Cardiac septum (tissue), 1 donor: ENCODE data around the gene MOCS1. TPM values are rescaled to one million over a fixed set of nuclear protein-coding genes. Genes with fewer than 3 reads are reported as not detected.
"Not testable (repeated sequence)": the region's sequence is repeated elsewhere in the genome, so short reads cannot be mapped to it uniquely, and the experiment has no call there.

Source experiments
- DNase-seq: peaks from one replicate; pipeline ENCODE4 v3.0.0-alpha.2; 2020; ENCODE audit warnings: low spot score
- intact Hi-C: fragments of 100-400 bp; cut with DNase I; formaldehyde crosslinking; loops from one replicate; pipeline ENCODE4 v1.14.0; 2022
- long read RNA-seq: library from polyadenylated mRNA; unstranded; transcript quantifications from one replicate; pipeline ENCODE4 v2.0.0, GENCODE V29; 2021
- total RNA-seq: library from RNA; stranded (reverse); fragmentation: NEBNext Ultra II Directional; extraction: Animal tissue kit (Norgen Biotek cat#: 25700); gene quantifications from one replicate; pipeline ENCODE4 v1.2.1, GENCODE V29; 2021
- donor health status: DM: no; HTN: no; CAD: no.

Gene MOCS1
- 22.1 TPM for total RNA-seq
- long read RNA-seq, full-length matches to known transcripts = 25 of 58 reads
- long read RNA-seq, partial matches to known transcripts = 11 of 58 reads
- long read RNA-seq, other reads (novel, unspliced or antisense) = 22 of 58 reads

DNA sequence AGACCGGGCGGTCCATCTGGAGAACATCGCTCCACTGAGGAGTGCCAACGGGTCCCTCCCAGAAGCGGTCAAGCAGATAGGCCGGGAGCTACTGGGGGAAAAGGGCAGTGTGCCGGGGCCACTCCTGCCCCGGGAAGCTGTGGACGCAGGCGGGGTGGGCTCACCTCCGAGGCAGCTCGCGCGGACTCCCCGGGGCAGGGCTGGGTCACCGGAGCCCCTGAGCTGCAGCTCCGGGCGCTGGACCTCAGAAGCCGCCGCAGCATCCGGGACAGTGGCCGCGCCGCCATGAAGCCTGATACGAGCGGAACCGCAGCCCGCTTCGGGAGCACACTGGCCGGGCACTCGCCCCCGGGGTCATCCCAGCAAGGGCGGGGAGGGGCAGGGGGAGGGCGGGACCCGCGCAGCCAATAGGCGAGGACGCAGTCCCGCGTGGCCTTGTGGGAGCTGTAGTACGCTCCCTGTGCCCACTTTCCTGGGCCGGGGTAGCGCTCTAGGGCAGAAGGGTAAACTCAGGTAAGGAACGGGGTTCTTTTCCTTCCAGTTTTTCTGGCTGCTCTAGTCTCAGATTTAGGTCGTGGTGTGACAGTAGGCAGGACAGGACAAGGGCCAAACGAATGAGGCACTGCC lies at the start of gene MOCS1:
MOCS1 (minus strand) TSS at position 332 of the 627 bp plus-strand sequence; CDS start at position 287, 45 bp downstream.
- intact Hi-C loops = no loop called here
- peak; percentile 91 for DNase-seq

DNA sequence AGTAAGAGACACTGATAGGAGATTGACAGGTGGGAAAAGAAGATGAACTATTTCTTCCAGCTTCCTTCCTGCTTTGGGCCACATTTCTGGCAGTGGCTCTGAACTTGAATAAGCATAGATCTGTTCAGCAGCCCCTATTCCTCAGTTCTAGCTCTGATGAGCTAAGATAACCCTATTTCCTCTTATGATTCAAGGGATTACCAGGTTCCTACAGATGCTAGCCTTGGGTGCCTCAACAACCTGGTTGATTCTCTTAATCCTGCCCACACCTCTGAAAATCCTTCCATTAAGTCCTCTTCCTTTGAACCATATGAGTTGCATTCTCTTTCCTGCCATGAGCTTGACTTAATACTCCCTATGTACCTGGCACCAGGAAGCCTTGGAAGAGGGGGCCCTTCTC lies 49.8 kb upstream of the MOCS1 start:
- DNase-seq = no peak
- intact Hi-C loops = loop anchor here (5.0 to 10.0 kb wide), 2 partner anchors 601 to 858 kb away; partner anchors contain the start of gene LRFN2

DNA sequence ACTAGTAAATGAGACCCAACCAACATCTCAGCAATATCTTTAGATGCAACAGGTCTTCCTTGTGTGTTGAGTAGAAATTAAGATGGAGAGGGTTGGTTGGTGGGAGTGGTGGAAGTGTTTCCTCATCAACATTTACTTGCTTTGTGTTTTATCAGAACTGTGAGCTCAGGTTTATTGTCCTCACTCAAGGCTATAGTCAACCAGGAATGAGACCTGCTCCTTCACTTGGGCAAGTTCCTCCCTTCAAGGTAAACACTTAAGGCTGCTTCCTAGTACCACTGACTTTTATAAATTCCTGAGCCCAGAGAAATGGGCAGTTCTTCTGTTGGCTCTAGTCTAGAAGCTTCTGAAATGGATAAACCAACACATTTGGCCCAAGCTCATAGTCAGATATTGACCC lies 48.9 kb upstream of the MOCS1 start:
- intact Hi-C loops = loop anchor here (5.0 to 10.0 kb wide), 2 partner anchors 602 to 859 kb away; partner anchors contain the start of gene LRFN2
- no peak for DNase-seq

DNA sequence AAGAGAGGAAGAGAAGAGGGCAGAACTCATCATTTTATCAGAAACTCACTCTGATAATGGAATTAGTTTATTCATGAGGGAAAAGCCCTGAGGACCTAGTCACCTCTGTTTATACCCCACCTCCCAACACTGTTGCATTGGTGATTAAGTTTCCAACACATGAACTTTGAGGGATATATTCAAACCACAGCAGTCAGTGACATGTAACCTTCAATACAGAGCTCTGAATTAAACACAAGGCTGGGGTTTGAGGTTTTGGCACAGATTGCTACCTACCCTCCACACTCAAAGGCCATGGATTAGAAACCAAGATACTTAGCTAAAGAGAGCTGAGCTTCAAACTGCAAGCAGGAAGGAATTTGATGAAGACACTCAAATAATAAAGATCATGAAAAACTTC lies 48.5 kb upstream of the MOCS1 start:
- no peak for DNase-seq
- intact Hi-C loops = loop anchor here (5.0 to 10.0 kb wide), 2 partner anchors 602 to 860 kb away; partner anchors contain the start of gene LRFN2

DNA sequence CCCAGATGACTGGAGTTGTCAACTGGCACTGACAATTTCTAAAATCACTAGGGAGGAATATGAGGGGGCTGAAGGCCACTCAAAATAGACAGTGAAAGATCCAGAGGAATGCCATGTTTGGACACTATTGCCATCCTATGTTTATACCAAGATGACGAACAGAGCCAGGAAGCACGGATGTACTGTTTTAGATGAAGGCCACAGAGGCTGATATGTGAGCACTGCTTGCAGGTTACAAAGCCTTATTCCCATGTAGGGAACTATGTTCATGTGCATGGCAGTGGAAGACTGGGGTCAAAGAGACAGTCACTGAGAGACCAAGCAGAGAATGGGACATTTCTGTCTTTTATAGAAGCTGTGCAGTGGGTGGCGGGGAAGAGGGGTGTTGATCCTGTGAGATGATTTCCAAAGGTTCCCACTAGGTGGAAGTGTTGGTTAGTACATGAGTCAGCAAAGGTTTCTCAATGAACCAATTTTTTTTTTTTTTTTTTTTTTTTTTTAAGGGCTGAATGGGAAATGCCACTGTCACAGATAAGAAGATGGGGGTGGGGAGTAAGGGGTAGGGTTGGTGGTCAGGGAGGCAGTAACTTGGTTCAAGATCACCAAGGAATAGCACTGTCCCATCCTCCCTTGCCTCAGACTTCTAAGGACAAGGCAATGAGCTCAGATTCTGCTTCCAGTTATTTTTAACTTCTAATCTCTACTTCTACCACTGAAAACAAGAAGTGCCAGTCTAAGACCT lies 46.7 kb upstream of the MOCS1 start:
- intact Hi-C loops = loop anchor here (2.0 to 10.0 kb wide), 3 partner anchors 328 to 861 kb away; partner anchors contain the start of gene LRFN2
- DNase-seq = no peak

DNA sequence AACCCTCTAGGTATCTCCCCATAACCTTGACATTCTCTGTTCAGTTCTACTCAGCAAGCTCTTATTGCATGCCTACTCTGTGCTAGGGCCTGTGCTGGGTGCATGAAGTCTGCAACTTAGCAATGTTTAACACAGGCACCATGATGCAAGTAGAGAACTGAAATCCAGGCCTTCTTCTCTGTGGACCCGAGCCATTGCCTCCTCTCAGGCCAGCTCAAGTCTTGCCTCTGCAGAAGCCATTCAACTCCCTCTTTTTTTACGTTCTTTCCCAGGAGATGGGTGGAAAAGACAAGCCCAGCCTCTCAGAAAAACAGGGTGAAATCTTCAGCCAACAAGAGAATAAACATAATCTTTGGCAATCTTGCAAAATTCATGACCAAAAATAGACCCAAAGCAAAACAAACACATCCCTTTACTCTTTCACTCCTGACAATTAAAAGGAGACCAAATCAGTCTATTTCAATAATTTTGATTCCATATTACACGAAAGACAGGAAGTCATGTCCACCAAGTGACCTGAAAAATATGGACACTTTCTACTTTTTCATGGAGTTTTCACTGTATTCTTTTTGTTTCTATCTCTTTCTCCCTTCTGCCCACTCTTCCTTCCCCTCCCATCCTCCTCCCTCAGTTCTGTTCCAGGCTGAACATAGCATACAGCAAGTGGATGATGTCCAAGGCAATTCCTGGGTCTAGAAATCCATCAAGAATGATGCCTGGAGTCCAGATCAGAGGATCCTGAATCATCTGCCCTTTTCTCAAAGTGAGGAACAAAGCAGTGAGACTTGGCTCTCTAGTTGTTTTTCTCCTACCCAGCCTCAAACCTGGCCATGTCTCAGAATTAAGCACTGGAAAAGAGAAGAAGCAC lies 45.4 kb upstream of the MOCS1 start:
- DNase-seq = no peak
- intact Hi-C loops = loop anchor here (2.0 to 10.0 kb wide), 3 partner anchors 329 to 863 kb away; partner anchors contain the start of gene LRFN2

DNA sequence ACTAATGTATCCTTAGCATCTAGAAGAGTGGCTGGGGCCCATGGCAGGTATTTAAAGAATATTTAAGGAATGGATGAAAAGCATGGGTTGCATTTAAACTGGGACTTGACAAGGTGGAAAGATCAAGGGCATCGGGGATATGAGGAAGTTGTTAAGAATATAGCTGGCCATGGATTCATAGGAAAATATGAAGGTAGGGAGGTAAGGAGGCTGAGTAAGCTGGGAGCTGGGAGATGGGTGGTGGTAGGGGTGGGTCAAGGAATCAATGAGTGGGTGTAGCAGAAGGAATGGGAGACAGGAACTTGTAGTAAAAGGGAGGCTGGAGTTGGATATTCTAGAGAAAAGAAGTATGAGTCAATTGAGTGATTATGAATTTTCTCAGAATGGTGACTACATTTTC lies 44.0 kb upstream of the MOCS1 start:
- intact Hi-C loops = no loop called here

DNA sequence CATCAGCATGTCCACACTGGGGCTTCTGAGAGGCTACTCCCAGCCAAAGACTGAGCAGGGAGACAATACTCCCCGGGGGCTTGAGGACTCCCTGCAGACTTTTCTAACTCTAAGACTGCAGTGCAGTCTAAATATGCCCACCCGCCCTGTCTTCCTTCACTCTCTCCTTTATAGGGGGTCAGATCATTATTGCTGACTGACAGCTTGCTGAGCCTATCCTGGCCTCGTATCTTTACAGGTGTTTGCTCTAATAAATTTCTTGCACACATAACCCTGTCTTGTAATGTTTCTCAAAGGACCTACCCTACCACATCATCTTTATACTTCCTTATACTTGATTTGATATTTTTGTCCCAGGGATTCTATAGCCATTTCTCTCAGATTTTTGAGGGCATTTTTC lies 39.4 kb upstream of the MOCS1 start:
- DNase-seq = no peak
- intact Hi-C loops = no loop called here

More for the DNA sequence above, 44.0 kb upstream of the MOCS1 start:
- no peak for DNase-seq

DNA sequence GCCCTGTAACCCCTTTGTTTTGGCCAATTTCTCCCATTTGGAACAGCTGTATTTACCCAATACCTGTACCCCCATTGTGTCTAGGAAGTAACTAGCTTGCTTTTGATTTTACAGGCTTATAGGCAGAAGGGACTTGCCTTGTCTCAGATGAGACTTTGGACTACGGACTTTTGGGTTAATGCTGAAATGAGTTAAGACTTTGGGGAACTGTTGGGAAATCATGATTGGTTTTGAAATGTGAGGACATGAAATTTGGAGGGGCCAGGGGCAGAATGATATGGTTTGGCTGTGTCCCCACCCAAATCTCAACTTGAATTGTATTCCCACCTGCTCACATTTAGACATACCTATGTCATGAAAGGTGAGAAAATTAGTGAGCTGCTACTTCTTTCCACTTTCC lies 38.5 kb upstream of the MOCS1 start:
- intact Hi-C loops, DNase-seq: not testable (repeated sequence)

DNA sequence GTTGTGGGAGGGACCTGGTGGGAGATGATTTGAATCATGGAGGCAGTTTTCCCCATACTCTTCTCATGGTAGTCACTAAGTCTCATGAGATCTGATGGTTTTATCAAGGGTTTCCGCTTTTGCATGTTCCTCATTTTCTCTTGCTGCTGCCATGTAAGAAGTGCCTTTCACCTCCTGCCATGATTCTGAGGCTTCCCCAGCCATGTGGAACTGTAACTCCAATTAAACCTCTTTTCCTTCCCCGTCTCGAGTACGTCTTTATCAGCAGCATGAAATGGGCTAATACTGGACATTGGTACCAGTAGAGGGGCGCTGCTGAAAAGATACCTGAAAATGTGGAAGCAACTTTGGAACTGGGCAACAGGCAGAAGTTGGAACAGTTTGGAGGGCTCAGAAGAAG lies 36.9 kb upstream of the MOCS1 start:
- intact Hi-C loops, DNase-seq: not testable (repeated sequence)

DNA sequence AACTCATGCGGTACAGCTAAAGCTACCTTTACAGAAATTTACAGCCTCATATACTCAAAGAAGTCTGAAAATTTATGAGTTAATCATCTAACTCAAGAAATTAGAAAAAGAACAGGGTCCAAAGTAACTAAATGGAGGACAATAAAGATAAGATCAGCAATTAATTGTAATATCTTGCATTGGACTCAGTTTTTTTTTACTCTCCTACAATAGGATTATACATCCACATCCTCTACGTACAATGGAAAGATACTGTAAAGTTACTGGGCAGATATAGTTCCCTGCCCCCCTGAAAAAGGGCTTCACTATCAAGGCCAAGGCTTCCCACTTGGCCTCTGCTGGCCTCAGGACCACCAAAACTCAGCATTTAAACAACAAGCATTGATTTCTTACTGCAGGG lies 31.5 kb upstream of the MOCS1 start:
- intact Hi-C loops = no loop called here
- DNase-seq = no peak

DNA sequence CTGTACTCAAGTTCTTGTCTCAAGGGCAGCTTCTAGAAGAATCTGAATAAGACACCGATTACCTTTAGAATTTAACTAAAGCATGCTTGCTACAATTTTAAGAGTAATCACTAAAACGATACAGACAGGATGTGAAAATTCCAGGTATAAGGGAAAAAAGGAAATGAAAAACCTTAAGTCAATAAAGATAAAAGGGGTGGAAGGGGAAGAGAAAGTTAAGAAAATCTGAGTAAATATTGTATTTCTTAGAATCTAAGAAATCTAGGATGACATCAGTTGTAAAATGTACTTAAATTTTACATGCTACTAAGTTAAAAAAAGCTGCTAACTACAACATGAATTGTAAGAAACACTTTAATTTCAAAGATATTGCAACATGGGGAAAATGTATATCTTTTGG lies 30.3 kb upstream of the MOCS1 start:
- DNase-seq = no peak
- intact Hi-C loops = no loop called here

DNA sequence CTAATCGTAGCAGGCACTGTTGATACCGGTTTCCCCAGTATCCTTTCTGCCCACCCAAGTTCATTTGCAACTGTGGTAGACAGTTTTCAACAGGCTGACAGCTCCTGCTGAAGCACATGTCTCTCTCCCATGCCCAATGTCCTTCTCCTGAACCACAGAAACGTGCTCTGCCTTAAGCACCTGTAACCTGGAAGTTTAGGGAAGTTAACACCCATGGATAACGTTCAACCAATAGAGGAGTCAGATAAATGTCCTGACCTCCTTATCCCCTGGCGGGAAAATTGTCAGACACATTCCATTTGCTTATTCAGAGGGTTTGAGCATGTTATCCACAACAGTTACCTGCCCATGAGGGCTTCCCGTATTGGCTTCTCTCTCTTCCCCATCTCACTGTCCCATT lies 29.8 kb upstream of the MOCS1 start:
- intact Hi-C loops = no loop called here
- DNase-seq = no peak

DNA sequence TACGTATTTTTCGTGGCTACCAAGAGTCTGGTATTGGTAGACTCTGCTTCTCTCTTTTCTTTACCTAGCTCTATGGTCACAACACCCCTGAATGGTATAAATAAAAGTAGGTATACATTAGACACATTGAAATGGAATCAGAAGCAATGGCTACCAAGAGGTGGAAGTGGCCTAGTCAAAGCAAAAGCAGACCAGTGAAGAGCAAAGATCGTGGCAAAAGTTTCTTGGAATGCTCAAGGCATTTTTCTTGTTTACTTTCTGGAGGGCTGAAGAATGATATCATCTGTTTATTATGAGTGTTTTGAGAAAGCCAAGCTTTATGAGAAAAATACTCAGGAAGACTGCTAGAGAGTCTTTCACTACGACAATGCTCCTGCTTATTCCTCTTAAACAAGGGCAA lies 28.6 kb upstream of the MOCS1 start:
- intact Hi-C loops = no loop called here
- DNase-seq = no peak

DNA sequence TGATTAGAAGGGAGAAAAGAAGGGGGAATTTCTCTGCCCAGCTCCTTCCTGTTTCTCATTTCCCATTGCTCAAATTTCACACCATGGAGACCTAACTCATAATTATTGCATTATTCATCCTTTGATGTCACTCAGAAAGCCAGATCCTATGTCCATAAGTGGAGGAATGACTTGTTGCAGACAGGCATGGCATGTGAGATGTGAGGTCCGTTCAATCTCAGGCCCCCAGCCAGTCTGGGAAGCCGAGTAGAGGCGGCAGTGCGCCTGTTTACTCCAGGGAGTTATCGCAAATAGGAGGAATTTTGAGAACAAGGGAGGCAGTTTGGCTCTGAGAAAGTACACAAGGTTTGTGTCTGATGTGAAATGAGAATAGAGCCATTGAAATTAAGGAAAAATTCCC lies 26.9 kb upstream of the MOCS1 start:
- intact Hi-C loops = no loop called here
- no peak for DNase-seq

DNA sequence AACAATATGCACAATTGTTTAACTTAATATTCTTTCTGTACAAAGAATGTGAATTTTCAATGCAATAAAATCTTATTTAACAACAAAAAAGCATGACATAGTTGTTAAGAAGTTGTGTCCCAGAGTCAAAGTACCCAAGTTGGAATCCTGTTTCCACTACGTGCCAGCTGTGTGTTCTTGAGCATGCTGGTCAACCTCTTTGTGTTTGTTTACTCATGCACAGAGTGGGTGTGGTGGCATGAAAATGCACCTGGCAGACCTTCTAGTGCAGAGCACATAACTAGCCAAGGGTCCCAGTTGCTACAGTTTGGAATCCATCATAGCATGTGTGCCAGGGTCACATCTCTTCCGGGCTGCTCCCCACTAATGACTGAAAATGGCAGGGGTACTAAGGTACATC lies 24.7 kb upstream of the MOCS1 start:
- intact Hi-C loops = no loop called here
- DNase-seq = no peak

DNA sequence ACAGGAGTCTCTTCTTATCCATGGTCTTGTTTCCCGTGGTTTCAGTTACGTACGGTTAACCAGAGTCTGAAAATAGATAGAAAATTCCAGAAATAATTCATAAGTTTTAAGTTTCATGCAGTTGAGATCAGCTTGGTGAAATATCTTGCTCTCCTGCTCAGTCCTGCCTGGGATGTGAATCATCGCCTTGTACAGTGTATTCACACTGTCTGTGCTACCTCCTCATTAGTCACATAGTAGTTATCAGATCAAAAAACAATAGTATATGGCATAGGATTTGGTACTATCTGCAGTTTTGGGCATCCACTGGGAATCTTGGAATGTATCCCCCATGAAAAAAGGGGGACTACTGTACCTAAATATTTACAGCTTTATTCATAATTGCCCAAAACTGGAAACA lies 22.7 kb upstream of the MOCS1 start:
- DNase-seq = no peak
- intact Hi-C loops = no loop called here

DNA sequence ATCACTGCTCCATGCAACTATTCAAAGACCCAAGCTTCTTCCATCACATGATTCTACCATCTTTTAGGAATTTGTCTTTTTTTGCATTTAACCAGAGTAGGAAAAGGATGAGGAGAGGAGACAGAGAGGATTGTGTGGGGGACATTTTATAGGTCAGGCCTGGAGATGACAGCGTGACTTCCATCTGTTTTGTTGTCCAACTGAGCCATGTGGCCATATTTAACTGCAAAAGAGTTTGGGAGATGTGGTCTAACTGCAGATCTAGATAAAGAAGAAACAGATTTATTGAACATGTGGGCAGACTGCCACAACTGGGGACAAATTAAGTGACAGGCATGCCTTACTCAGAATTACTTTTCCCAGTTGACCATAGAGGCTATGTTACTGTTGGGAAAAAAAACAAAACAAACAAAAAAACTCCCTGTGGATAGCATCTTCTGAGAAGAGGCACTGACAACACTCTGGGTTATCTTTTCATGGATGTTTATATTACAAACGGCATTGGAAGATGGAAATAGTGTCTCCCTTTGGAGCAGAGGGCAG lies 18.9 kb upstream of the MOCS1 start:
- intact Hi-C loops = no loop called here

DNA sequence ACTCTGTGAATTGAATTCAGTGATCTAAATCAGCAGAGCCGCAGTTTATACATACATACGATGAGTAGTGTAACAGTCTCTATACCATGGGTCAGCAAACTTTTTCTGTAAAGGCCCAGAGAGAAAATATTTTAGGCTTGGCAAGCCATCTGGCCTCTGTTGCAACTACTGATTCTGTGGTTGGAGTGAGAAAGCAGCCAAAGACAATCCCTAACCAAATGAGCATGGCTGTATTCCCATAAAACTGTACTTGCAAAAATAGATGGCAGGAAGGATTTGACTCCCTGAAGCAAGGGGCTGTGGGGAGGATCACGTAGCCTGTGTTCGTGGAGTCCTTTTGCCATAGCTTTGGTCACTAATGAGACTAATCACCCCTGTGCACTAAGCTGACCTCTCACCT lies 17.9 kb upstream of the MOCS1 start:
- intact Hi-C loops = no loop called here
- DNase-seq = no peak

More for the DNA sequence above, 18.9 kb upstream of the MOCS1 start:
- DNase-seq = no peak

DNA sequence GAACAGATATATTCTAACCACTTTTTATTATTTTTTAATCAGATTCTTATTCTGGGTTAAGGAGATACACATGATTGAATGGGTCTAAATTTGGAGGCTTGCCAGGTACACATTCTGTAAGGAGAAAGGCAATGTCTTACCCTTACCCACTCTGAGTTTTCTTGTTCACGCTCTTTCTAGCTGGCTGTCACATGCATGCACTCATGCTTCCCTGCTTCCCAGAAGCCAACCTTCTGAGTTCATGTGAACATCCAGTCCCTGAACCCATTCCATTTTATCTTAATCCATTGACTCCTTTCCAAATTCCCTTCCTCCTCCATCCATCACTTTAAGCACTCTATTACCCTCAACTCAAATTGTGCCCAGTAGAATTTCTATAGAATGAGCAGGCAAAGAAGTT lies 17.5 kb upstream of the MOCS1 start:
- no peak for DNase-seq
- intact Hi-C loops = no loop called here
